Kidney tubule cell (primary cell): ENCODE data around the gene NTRK3.
"Not testable (repeated sequence)": the region's sequence is repeated elsewhere in the genome, so short reads cannot be mapped to it uniquely, and the experiment has no call there.

Experiments
- DNase-seq: peaks from one replicate; pipeline ENCODE4 v3.0.0-alpha.2; 2018; ENCODE audit warnings: low spot score

Gene NTRK3

DNA sequence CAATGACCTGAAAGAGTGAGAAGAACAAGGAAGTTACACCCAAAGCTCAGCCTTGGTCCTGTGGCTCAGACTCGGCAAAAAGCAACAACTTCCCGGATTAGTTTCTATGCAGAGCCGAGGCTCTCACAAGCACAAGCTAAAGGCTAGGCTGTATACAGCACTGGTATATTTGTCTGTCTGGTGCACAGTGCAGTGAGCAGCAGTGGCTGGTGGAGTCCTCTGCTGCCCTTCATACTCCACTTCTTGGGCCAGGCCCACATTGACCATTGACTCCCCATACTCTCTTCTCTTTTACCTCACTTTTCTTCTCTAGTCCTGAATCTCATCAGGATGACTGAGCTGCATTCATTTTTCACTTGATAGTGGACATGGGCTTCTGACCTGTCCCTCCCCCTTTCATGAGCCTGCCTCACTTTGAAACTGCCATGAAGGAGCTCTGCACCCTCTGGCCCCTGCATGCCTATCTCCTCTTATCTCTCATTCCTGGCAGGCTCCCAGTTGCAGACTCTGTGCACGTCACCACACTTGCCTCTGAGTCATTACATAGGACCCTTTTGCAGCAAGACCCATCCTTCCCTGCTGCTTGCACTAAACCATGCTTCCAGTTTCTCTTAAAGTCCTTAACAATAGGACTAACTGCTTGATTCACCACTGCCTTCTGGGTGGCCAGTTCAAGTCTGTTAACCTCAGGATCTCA, 379.3 kb downstream of the NTRK3 start:
- DNase-seq = peak; percentile 14

DNA sequence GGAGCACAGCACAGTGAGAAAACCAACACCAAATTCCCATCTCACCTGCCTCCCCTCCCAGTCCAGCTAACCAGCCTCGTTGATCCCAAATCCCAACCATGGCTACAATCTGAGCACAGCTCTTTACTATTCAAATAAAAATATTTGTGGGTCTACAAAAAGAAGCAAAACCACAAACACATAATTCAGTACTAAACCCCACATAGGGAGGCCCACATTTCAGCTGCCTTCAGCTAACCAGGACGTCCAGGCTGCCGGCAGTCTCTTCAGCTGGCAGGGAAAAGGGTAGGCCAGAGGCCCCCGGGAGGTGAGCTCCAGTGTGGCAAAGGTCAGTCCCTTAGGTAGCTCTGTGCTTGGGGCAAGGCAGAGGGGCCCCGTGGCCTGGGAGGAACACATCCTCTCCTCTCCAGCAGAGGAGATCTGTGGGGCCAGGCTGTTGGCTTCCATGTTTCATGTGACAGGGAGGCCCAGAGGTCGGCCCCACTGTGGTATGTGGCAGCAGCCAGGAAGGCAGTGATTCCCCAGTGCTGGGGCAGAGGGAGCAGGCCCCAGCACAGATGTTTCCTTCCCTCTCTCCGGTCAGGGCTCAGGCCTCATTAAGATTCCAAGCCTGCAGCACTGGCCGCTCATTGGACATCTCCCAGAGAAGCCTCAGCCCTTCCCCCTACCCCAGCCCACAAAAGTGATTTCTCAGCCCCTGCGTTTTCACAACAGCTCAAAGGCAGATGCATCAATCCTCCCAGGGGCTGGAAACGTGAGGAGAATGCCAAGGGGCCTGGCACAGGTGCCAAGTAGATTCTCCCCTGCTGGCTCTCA, 381.4 kb downstream of the NTRK3 start:
- no peak for DNase-seq

- DNase-seq = no peak
These were observed 383.0 kb downstream of the NTRK3 start for GRCh38 chr15:87873516-87873915.

GRCh38 chr15:87871731-87872320, 384.7 kb downstream of the NTRK3 start:
- DNase-seq = no peak

GRCh38 chr15:87871258-87871681, 385.3 kb downstream of the NTRK3 start:
- peak; percentile 29 for DNase-seq

GRCh38 chr15:87866961-87867360, 389.6 kb downstream of the NTRK3 start:
- no peak for DNase-seq

- DNase-seq = no peak
These were observed 393.4 kb downstream of the NTRK3 start for GRCh38 chr15:87863152-87863551.

DNA sequence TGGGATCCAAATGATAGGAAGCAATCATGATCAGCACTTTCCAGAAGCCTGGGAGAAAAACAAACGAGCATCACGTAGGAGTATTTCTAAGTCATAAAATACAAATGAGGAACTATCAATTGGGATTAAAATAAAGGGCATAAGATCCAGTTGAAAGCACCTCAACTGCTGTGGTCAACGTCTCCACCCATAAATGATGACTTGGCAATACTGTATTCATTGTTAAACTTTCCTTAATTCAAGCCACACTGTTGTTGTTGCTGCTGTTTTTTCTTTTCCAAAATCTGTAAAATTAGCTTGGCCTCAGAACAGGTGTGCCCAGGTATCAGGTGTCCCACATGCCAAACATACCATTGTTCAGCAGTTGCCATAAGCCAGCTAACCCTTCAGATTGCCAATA, 395.8 kb downstream of the NTRK3 start:
- DNase-seq = no peak

- DNase-seq = no peak
These were observed 397.9 kb downstream of the NTRK3 start for GRCh38 chr15:87858651-87859050.

- no peak for DNase-seq
These were observed 405.0 kb downstream of the NTRK3 start for GRCh38 chr15:87851497-87851896.

DNA sequence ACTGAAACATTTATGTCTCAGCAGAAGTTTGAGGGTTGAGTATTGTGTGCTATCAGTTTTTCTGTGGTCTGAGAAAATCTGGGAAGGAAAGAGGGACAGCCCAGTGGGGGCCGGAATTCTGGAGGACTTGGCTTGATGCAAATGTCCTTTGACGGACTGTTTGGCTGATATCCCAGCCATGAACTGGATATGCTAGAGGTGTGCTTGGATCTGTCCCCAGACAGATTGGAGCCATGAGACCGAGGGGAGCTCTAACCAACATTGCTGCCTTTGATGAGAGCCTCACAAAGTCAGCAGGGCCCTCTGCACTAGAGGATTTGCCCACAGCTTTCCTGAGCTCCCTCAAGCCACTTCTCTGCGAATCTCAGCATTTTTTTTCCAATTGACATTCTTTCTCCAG, 405.6 kb downstream of the NTRK3 start:
- DNase-seq = no peak

DNA sequence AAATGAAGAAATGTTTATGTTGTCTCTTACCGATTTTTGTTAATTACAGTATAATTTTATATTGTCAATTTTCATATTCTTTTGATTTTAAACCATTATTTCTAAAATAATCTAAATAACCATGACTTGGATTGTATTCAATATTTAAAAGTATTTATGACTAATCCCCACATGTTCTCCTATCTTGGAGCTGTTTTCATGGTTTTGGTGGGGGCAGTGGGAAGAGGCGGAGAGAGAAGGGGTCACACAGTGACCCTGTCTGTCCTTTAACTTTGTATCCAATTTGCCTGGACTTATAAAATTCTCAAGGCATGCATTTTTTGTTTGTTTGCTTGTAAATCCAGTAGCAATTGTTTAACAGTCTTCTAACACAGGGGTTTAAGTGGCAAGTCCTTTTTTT, 407.4 kb downstream of the NTRK3 start:
- DNase-seq = no peak

DNA sequence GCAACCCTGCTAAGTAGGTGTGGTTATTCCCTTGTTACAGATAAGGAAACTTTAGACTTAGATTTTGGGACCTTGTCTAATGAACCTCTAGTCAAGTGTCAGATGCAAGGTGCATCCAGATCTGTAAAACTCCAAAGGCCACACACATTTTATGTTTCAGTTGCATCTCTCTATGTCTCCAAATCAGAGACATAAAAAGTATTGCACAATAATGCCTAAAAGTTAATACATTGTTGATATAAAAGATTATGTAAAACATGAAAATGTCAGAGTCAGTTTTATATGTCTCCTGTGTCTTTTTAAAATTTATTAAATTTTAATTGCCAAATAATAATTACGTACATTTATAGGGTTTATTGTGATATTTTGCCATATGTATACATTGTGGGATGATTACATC, 408.5 kb downstream of the NTRK3 start:
- no peak for DNase-seq

GRCh38 chr15:87846746-87847145, 409.8 kb downstream of the NTRK3 start:
- no peak for DNase-seq

DNA sequence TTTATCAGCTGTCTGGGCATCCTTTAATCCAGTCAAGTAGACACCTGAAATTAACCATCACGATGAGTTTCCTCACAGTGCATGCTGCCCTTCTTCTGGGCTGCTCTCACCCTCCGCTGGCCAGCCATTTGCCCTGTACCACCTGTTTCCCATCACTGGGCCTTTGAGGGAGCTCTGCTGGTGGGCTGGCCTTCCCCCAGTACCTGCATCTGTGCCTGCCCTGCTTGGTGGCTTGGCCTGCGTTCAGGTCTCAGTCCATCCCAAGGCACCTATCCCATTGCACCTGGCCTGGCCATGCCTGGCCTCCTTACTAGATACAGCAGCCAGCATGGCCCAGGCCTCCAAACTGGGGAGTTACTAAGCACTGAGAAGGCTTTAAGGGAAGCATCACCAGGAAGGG, 413.2 kb downstream of the NTRK3 start:
- no peak for DNase-seq

- no peak for DNase-seq
These were observed 415.0 kb downstream of the NTRK3 start for GRCh38 chr15:87841426-87841998.

DNA sequence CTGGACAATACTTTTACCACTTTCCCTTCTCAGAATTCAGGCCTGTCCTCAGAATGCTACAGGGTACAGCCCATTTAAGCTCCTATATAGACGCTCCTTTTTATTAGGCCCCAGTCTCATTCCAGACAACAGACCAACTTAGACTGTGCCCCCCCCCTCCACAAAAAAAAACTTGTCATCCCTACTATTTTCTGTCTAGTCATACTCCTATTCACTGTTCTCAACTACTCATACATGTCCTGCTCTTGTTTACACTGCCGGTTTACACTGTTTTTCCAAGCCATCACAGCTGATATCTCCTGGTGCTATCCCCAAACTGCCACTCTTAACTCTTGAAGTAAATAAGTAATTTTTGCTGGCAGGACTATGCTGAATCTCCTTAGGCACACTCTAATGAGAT, 420.7 kb downstream of the NTRK3 start:
- DNase-seq = not testable (repeated sequence)

- not testable (repeated sequence) for DNase-seq
These were observed 423.2 kb downstream of the NTRK3 start for GRCh38 chr15:87833333-87833732.

DNA sequence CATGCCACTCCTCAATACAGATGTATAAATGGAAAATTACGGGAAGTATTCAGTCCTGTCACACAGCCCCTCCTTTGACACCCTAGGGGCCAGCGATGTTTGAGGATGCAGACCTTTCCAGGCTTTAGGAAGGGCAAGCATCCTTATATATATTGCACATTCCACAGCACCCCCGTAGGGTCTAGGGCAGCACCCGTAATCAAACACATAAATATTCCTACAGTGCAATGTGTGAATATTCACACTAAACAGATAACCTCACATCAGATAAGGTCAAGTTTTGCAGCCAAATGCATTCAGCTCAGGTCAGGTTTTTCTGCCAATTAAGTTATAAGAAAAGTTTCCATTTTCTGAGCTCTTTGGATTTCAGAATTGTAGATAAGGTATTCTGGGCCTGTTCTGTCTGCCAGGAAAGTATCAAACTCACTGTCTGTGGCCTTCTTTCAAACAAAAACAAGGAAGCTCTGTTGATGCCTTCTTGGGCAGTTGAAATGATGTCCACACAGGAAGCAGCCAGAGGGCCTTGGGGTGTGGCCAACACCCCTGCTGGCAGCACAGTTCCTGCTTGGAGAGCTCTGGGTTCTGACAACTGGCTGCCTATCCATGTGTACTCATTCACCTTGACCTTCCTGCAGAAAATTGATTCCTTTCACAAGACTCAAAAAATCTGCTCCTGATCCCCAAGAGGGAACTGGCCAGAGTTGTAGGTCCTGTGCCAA, 427.0 kb downstream of the NTRK3 start:
- DNase-seq = no peak

DNA sequence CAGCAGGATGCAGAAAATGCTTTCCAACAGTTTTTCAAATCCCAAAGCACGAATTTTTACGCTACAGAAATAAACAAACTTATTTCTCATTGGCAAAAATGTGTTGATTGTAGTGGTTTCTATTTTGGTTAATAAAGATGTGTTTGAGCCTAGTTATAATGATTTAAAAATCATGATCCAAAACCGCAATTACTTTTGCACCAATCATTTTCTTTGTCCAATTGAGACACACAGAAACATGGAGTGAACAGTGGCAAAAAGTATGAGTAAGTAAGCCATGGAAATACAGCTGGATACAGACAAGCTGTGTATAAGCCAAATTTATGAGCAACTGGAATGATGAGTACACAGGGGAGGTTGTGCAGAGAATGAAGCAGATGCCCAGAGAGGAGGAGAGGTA, 427.9 kb downstream of the NTRK3 start:
- no peak for DNase-seq

GRCh38 chr15:87827131-87827530, 429.4 kb downstream of the NTRK3 start:
- DNase-seq = peak; percentile 44

- no peak for DNase-seq
These were observed 430.3 kb downstream of the NTRK3 start for GRCh38 chr15:87826119-87826747.
